Transverse colon (tissue), 4 donors: ENCODE data around the gene SMG1. TPM values are rescaled to one million over a fixed set of nuclear protein-coding genes. Genes with fewer than 3 reads are reported as not detected.
"Not testable (repeated sequence)": the region's sequence is repeated elsewhere in the genome, so short reads cannot be mapped to it uniquely, and the experiment has no call there.

Source experiments
- DNase-seq: peaks from one replicate; pipeline ENCODE4 v3.0.0-alpha.2; 2019
- H3K27ac ChIP-seq, 4 donors: fragments of 200-600 bp; sonication (generic); 2 replicates each; pipeline ENCODE4 v1.5.1; 2016 to 2018; ENCODE audit warnings: inconsistent platforms in 4 of 4
- H3K27me3 ChIP-seq: fragments of 200-600 bp; sonication (generic); 2 replicates; pipeline ENCODE4 v1.5.1; 2017; ENCODE audit warnings: inconsistent platforms
- H3K36me3 ChIP-seq, 4 donors: fragments of 200-600 bp; sonication (generic); 2 replicates each; pipeline ENCODE4 v1.5.1; 2017 to 2019; ENCODE audit warnings: inconsistent platforms in 4 of 4
- H3K4me1 ChIP-seq, 4 donors: fragments of 200-600 bp; sonication (generic); 2 replicates each; pipeline ENCODE4 v1.5.1; 2017 to 2020; ENCODE audit warnings: inconsistent platforms in 4 of 4
- H3K4me3 ChIP-seq, 4 donors: fragments of 200-600 bp; sonication (generic); 1 replicate in 1 of 4; 2 replicates in 3 of 4; pipeline versions ENCODE4 v1.5.1 to v1.6.1; 2017 to 2019; ENCODE audit warnings: inconsistent platforms in 4 of 4
- H3K9me3 ChIP-seq, 2 donors: fragments of 200-600 bp; sonication (generic); 2 replicates each; pipeline ENCODE4 v1.5.1; 2017 to 2019; ENCODE audit warnings: inconsistent platforms in 2 of 2
- CTCF ChIP-seq, 5 experiments: fragments of 200-600 bp in 3 of 5; fragments of 450-650 bp in 2 of 5; sonication (generic) in 3 of 5; IDR thresholded peaks; 1 replicate in 2 of 5; 2 replicates in 3 of 5; pipeline ENCODE4 v1.5.1; 2016 to 2017; ENCODE audit warnings: antibody characterized with exemption in 5 of 5, inconsistent platforms in 3 of 5, mild to moderate bottlenecking in 2 of 5, moderate library complexity in 1 of 5
- EP300 ChIP-seq: sonication (generic); formaldehyde crosslinking; IDR thresholded peaks from one replicate; pipeline ENCODE4 v1.6.1; 2017; ENCODE audit warnings: antibody characterized with exemption, low read depth
- POLR2A ChIP-seq: fragments of 450-650 bp; IDR thresholded peaks from one replicate; pipeline ENCODE4 v1.6.1; 2016; ENCODE audit warnings: antibody characterized with exemption, mild to moderate bottlenecking, moderate library complexity
- WGBS, 2 donors: methylation state at CpG; one replicate each; pipeline ENCODE4 v1.1.5; 2018; ENCODE audit warnings: low coverage in 1 of 2; 5-methylcytosine and 5-hydroxymethylcytosine counted together
- in situ Hi-C, 4 donors: fragments of 200-750 bp; cut with MboI; loops; one replicate each; pipeline versions ENCODE4 v1.15.0 to v1.15.1; 2017; ENCODE audit warnings: low sequenced_read_pairs in 3 of 4, low pct_ligation_motif_present in 1 of 4, low pct_unique_long_range_greater_than_20kb in 1 of 4
- intact Hi-C: fragments of 100-400 bp; cut with DNase I; formaldehyde crosslinking; loops from one replicate; pipeline ENCODE4 v1.15.1; 2023; ENCODE audit warnings: low total_unique reads
- total RNA-seq, 4 donors: library from RNA; depleted of rRNA; stranded (reverse); fragments of >200 nt; gene quantifications; one replicate each; pipeline ENCODE4 v1.1.0, GENCODE V29; 2016

SMG1 gene
- total RNA-seq, 4 donors from 2014 or later, result 115 to 159 (median 127) TPM

- intact Hi-C loops, result no loop called here
- Histone ChIP-seq H3K4me1 (peaks cover 0 to 25% (median 4%) of the 10 kb centered on the region in 4 donors), H3K4me3 (no peak overlapping the region), H3K27me3 (no peaks in the 10 kb centered on the region), H3K9me3 (no peaks in the 10 kb centered on the region), H3K27ac (no peak overlapping the region), H3K36me3 (no peaks in the 10 kb centered on the region)
- no peak for DNase-seq
- WGBS, 2 donors, result 0 to 80% methylated on average over 1 to 5 of the region's 5 CpGs
- in situ Hi-C loops, result no loop called here
- TF ChIP-seq EP300, result no peak
- TF ChIP-seq POLR2A, result no peak
- no peak for TF ChIP-seq CTCF (IDR thresholded peaks at IDR 0.05)
Observed at GRCh38 chr16:18931756-18932155, 5.5 kb upstream of the SMG1 start.

- not testable (repeated sequence) for H3K9me3 ChIP-seq, H3K36me3 ChIP-seq
- 50 to 78% methylated on average over 1 to 4 of the region's 4 CpGs for WGBS, 2 donors
Observed at GRCh38 chr16:18930095-18930494, 3.9 kb upstream of the SMG1 start.

GRCh38 chr16:18928073-18928472 is 1.9 kb upstream of the SMG1 start:
- intact Hi-C loops, in situ Hi-C loops, H3K9me3 ChIP-seq, H3K36me3 ChIP-seq, H3K4me3 ChIP-seq, H3K27me3 ChIP-seq, H3K27ac ChIP-seq, DNase-seq: not testable (repeated sequence)
- H3K4me1 ChIP-seq, result peaks cover 0 to 37% (median 14%) of the 10 kb centered on the region in 4 donors
- 91 to 100% methylated on average over 7 of the region's 7 CpGs for WGBS, 2 donors

More at GRCh38 chr16:18930095-18930494, 3.9 kb upstream of the SMG1 start:
- H3K4me3 ChIP-seq, DNase-seq, intact Hi-C loops, in situ Hi-C loops, H3K27ac ChIP-seq, H3K27me3 ChIP-seq: not testable (repeated sequence)
- H3K4me1 ChIP-seq, result peaks cover 0 to 17% (median 3%) of the 10 kb centered on the region in 4 donors

GRCh38 chr16:18925215-18925985 is 808 bp downstream of the SMG1 start:
- H3K9me3 ChIP-seq, H3K27me3 ChIP-seq, intact Hi-C loops, in situ Hi-C loops, H3K36me3 ChIP-seq: not testable (repeated sequence)
- H3K4me3 ChIP-seq, result peak overlapping the region; percentile 75 to 98 (median 93)
- peak overlapping the region; percentile 95 to 100 (median 98) for H3K27ac ChIP-seq
- peaks cover 0 to 36% (median 14%) of the 10 kb centered on the region in 4 donors for H3K4me1 ChIP-seq
- peak; percentile 74 for DNase-seq
- 1 to 3% methylated on average over 8 to 31 of the region's 42 CpGs for WGBS, 2 donors

- H3K9me3 ChIP-seq, H3K27ac ChIP-seq, H3K27me3 ChIP-seq, DNase-seq, H3K36me3 ChIP-seq, intact Hi-C loops: not testable (repeated sequence)
- in situ Hi-C loops, result loop anchor here in 1 of 4 donors (25.0 kb wide), 1 partner anchor 112 kb away; the partner anchor contains the start of gene ARL6IP1
- 9 to 10% methylated on average over 2 to 5 of the region's 5 CpGs for WGBS, 2 donors
- Histone ChIP-seq H3K4me3 (peak overlapping the region in 1 of 4 donors; percentile 23), H3K4me1 (peaks cover 0 to 35% (median 13%) of the 10 kb centered on the region in 4 donors)
Observed at GRCh38 chr16:18923935-18924334, 2.3 kb downstream of the SMG1 start.

- DNase-seq, H3K27me3 ChIP-seq, H3K9me3 ChIP-seq, intact Hi-C loops, H3K27ac ChIP-seq, H3K36me3 ChIP-seq, H3K4me3 ChIP-seq: not testable (repeated sequence)
- H3K4me1 ChIP-seq, result peaks cover 0 to 35% (median 13%) of the 10 kb centered on the region in 4 donors
- in situ Hi-C loops, result loop anchor here in 1 of 4 donors (25.0 kb wide), 1 partner anchor 111 kb away; the partner anchor contains the start of gene ARL6IP1
- 74 to 80% methylated on average over 2 to 7 of the region's 8 CpGs for WGBS, 2 donors
Observed at GRCh38 chr16:18923124-18923523, 3.1 kb downstream of the SMG1 start.

- not testable (repeated sequence) for DNase-seq
- in situ Hi-C loops, result loop anchor here in 1 of 4 donors (25.0 kb wide), 1 partner anchor 97 kb away; the partner anchor contains the start of gene ARL6IP1
- 40 to 64% methylated on average over 1 to 2 of the region's 2 CpGs for WGBS, 2 donors
Observed at GRCh38 chr16:18909585-18909984, 16.6 kb downstream of the SMG1 start.

GRCh38 chr16:18908716-18909115 is 17.5 kb downstream of the SMG1 start:
- H3K9me3 ChIP-seq, H3K27ac ChIP-seq, DNase-seq, intact Hi-C loops, H3K27me3 ChIP-seq, H3K4me3 ChIP-seq, H3K36me3 ChIP-seq: not testable (repeated sequence)
- WGBS, 2 donors, result 91 to 100% methylated on average over 1 to 12 of the region's 12 CpGs
- peaks cover 0 to 12% (median 2%) of the 10 kb centered on the region in 4 donors for H3K4me1 ChIP-seq
- in situ Hi-C loops, result loop anchor here in 1 of 4 donors (25.0 kb wide), 1 partner anchor 96 kb away; the partner anchor contains the start of gene ARL6IP1

More at GRCh38 chr16:18909585-18909984, 16.6 kb downstream of the SMG1 start:
- H3K4me3 ChIP-seq, intact Hi-C loops, H3K36me3 ChIP-seq, H3K27ac ChIP-seq, H3K27me3 ChIP-seq, H3K9me3 ChIP-seq: not testable (repeated sequence)
- H3K4me1 ChIP-seq, result peaks cover 0 to 12% (median 2%) of the 10 kb centered on the region in 4 donors

GRCh38 chr16:18902778-18903177 is 23.4 kb downstream of the SMG1 start:
- peaks cover 0 to 27% (median 10%) of the 10 kb centered on the region in 4 donors for H3K4me1 ChIP-seq
- WGBS, 2 donors, result 92 to 94% methylated on average over 7 of the region's 7 CpGs
- DNase-seq, H3K27ac ChIP-seq, H3K4me3 ChIP-seq, intact Hi-C loops, H3K9me3 ChIP-seq, H3K36me3 ChIP-seq, H3K27me3 ChIP-seq: not testable (repeated sequence)
- in situ Hi-C loops, result loop anchor here in 1 of 4 donors (25.0 kb wide), 1 partner anchor 90 kb away; the partner anchor contains the start of gene ARL6IP1
